Activated T-helper 2 cell treated with anti-CD3 and anti-CD28 coated beads, Interferon-gamma antibody, Interleukin-2, Interleukin-4, amounts not matched to agents 10 μg/mL and 5 μg/mL and 100 μg/mL, durations not matched to agents 14 hours and 24 hours and 36 hours (primary cell): ENCODE measurements around the gene RNF115. TPM values are rescaled to one million over a fixed set of nuclear protein-coding genes. Genes with fewer than 3 reads are reported as not detected.
A peak's percentile ranks its signal among the peaks of the same experiment; 100 is the strongest.

Experiments used
- DNase-seq: peaks from one replicate; pipeline ENCODE4 v3.0.0; 2021; ENCODE audit warnings: low spot score
- H3K27ac Mint-ChIP-seq: one replicate; pipeline ENCODE4 v1.8.0; 2021; ENCODE audit warnings: mixed read lengths
- H3K27me3 Mint-ChIP-seq: one replicate; pipeline ENCODE4 v1.8.0; 2021; ENCODE audit warnings: low read depth, mixed read lengths
- H3K36me3 Mint-ChIP-seq: one replicate; pipeline ENCODE4 v1.8.0; 2021; ENCODE audit warnings: low read depth, mixed read lengths
- H3K4me1 Mint-ChIP-seq: one replicate; pipeline ENCODE4 v1.8.0; 2021; ENCODE audit warnings: low read depth, mixed read lengths
- H3K4me3 Mint-ChIP-seq: one replicate; pipeline ENCODE4 v1.8.0; 2021; ENCODE audit warnings: low read depth, mild to moderate bottlenecking, moderate library complexity, mixed read lengths
- H3K9me3 Mint-ChIP-seq: one replicate; pipeline ENCODE4 v1.8.0; 2021; ENCODE audit warnings: mixed read lengths
- intact Hi-C: fragments of 100-400 bp; cut with micrococcal nuclease; formaldehyde crosslinking; loops from one replicate; pipeline ENCODE4 v1.15.1; 2023
- total RNA-seq: library from RNA; stranded (reverse); gene quantifications from 2 replicates; pipeline ENCODE4 v1.2.3, GENCODE V29; 2022

Gene RNF115
- total RNA-seq, 1 donor from 2014 or later = 15.5 TPM

DNA sequence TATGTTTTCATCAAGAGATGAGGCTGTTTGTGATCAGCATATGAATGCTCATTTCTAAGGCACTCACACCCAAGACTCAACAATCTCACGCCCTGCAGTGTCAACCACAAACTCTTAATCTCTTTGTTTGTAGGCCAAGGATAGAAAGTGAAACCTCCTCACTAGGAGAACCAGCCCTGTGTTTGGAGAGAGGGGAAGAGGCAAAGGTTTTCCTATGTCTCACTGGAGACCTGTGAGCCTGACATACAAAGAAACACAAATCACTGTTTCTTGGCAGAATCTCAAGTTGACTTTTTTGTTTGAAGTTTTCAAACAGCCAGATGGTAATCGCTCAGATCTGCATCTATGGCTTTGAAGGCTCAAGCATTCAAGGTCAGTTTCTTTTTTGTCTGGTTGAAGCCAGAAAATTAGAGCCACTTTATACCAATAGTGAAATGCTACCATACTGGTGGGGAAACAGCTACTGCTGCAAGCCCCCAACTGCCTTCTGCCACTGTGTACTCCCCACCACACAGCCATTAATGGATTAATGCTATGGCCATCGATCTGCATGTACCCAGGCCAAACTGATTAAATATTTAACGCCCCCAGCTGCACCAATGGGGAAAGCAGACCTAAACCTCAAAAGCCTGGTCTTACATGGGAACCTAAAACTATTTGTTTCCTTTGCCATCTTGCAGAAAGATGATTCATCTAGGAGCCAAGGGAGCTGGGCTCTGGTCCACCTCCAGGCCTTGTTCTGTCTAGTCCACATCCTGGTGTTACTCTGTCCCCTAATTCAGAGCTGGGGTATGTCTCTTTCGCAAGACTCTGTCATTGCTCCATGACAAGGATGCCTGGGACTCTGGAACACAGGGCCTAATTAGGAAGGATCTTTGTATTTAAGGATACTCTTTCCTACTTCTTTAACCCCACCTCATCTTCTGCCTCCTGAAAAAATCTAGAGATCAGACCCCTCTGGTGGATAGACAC is 133.0 kb downstream of the RNF115 start:
- peaks cover 22% of the 10 kb centered on the region for H3K4me1 Mint-ChIP-seq
- intact Hi-C loops = no loop called here
- no peaks in the 10 kb centered on the region for H3K9me3 Mint-ChIP-seq
- no peaks in the 10 kb centered on the region for H3K36me3 Mint-ChIP-seq
- H3K27me3 Mint-ChIP-seq = no peaks in the 10 kb centered on the region
- H3K27ac Mint-ChIP-seq = peak overlapping the region; percentile 51
- no peak overlapping the region for H3K4me3 Mint-ChIP-seq
- peak; percentile 47 for DNase-seq

DNA sequence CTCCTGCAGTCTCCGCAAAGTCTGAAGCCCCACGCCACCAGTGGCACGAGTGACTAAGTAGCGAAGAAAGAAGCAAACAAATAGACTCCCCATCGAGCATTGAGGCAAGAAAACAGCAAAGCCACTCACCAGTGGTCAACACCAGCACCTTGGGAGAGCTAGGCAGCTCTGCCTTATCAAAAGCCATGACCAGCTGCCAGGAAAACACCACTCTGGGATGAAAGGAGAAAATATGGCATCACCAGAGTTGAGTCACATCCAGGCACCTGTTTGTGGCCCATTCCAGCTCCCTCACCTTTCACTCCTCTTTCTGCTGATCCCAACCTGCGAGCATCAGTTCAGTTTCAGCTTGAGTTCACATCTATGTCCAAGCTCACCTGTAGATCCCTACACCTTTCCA is 134.0 kb downstream of the RNF115 start:
- Mint-ChIP-seq H3K36me3 (no peaks in the 10 kb centered on the region), H3K9me3 (no peaks in the 10 kb centered on the region), H3K27ac (peak overlapping the region; percentile 29), H3K27me3 (no peaks in the 10 kb centered on the region), H3K4me3 (no peak overlapping the region), H3K4me1 (peaks cover 22% of the 10 kb centered on the region)
- no peak for DNase-seq
- intact Hi-C loops = no loop called here

DNA sequence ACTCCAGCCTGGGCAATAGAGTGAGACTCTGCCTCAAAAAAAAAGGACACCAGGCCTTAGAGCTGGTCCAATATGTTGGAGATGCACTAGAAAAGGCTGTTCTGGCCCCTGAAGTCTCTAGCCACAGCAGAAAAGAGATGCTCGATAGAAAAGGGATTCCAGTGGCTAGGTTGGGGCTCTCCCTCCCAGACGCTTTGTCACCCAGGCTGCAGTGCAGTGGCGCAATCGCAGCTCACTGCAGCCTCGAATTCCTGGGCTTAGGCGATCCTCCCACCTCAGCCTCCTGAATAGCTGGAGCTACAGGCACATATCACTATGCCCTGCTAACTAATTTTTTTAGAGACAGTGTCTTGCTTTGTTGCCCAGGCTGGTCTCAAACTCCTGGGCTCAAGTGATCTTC is 135.0 kb downstream of the RNF115 start:
- Mint-ChIP-seq H3K4me1 (peaks cover 22% of the 10 kb centered on the region), H3K27ac (no peak overlapping the region), H3K4me3 (no peak overlapping the region), H3K27me3 (no peaks in the 10 kb centered on the region), H3K9me3 (no peaks in the 10 kb centered on the region), H3K36me3 (no peaks in the 10 kb centered on the region)
- DNase-seq = no peak
- intact Hi-C loops = no loop called here

Other genes starting within 250 kb of the RNF115 start
- 28.9 and 30.0 TPM in 2 replicates for gene GPR89A, start 216.1 kb downstream of the RNF115 start, total RNA-seq
- gene PDZK1, start 116.7 kb downstream of the RNF115 start, total RNA-seq = 0.21 TPM in 1 of 2 replicates, not detected in the other
- gene CD160, start 104.6 kb downstream of the RNF115 start, total RNA-seq = not detected in 2 replicates
- 31.6 and 33.4 TPM in 2 replicates for gene POLR3C, start 105 bp upstream of the RNF115 start, total RNA-seq
- gene NUDT17, start 21.5 kb upstream of the RNF115 start, total RNA-seq = 2.6 and 3.4 TPM in 2 replicates
- 21.1 and 21.3 TPM in 2 replicates for gene PIAS3, start 35.0 kb upstream of the RNF115 start, total RNA-seq
- 0.23 and 0.37 TPM in 2 replicates for gene ANKRD35, start 61.8 kb upstream of the RNF115 start, total RNA-seq
- gene ITGA10, start 86.0 kb upstream of the RNF115 start, total RNA-seq = 0.89 and 1.1 TPM in 2 replicates
- 22.1 and 23.4 TPM in 2 replicates for gene PEX11B, start 94.6 kb upstream of the RNF115 start, total RNA-seq
- 270 and 287 TPM in 2 replicates for gene RBM8A, start 103.4 kb upstream of the RNF115 start, total RNA-seq
- 38.1 and 39.4 TPM in 2 replicates for gene LIX1L, start 133.9 kb upstream of the RNF115 start, total RNA-seq
- 4.1 TPM in 2 replicates for gene ANKRD34A, start 140.5 kb upstream of the RNF115 start, total RNA-seq
- 13.2 and 14.7 TPM in 2 replicates for gene POLR3GL, start 140.6 kb upstream of the RNF115 start, total RNA-seq
- gene TXNIP, start 172.5 kb upstream of the RNF115 start, total RNA-seq = 37.8 and 39.1 TPM in 2 replicates
- gene HJV, start 197.6 kb upstream of the RNF115 start, total RNA-seq = not detected in 2 replicates